Spleen (tissue), 11 donors: Measurements from ENCODE around the gene WHAMM. TPM values are rescaled to one million over a fixed set of nuclear protein-coding genes. Genes with fewer than 3 reads are reported as not detected.
A peak's percentile ranks its signal among the peaks of the same experiment; 100 is the strongest.

Experiments used
- DNase-seq: peaks from one replicate; pipeline ENCODE4 v3.0.0-alpha.2; 2020
- H3K27ac ChIP-seq, 8 donors: fragments of 200-600 bp; sonication (generic) in 7 of 8; 1 replicate in 4 of 8; 2 replicates in 4 of 8; pipeline versions ENCODE4 v1.5.0 to v1.8.0; 2016 to 2021; ENCODE audit warnings: inconsistent platforms in 4 of 8, mild to moderate bottlenecking in 4 of 8, moderate library complexity in 1 of 8
- H3K27me3 ChIP-seq, 7 donors: fragments of 200-600 bp; sonication (generic) in 6 of 7; replicated peaks in 1 of 7; 1 replicate in 4 of 7; 2 replicates in 3 of 7; pipeline versions ENCODE4 v1.5.0 to v1.8.0; 2016 to 2021; ENCODE audit warnings: inconsistent platforms in 3 of 7, mild to moderate bottlenecking in 1 of 7
- H3K36me3 ChIP-seq, 6 donors: fragments of 200-600 bp; sonication (generic) in 5 of 6; 1 replicate in 4 of 6; 2 replicates in 2 of 6; pipeline versions ENCODE4 v1.5.0 to v1.8.0; 2016 to 2021; ENCODE audit warnings: inconsistent platforms in 2 of 6
- H3K4me1 ChIP-seq, 6 donors: fragments of 200-600 bp; sonication (generic) in 5 of 6; 1 replicate in 3 of 6; 2 replicates in 3 of 6; pipeline versions ENCODE4 v1.5.0 to v1.8.0; 2016 to 2021; ENCODE audit warnings: inconsistent platforms in 3 of 6
- H3K4me3 ChIP-seq, 8 donors: fragments of 200-600 bp; sonication (generic) in 7 of 8; 1 replicate in 4 of 8; 2 replicates in 4 of 8; pipeline versions ENCODE4 v1.5.0 to v1.8.0; 2016 to 2021; ENCODE audit warnings: inconsistent platforms in 4 of 8, mild to moderate bottlenecking in 4 of 8, moderate library complexity in 2 of 8
- H3K9me3 ChIP-seq, 8 donors: fragments of 200-600 bp; sonication (generic) in 7 of 8; 1 replicate in 4 of 8; 2 replicates in 4 of 8; pipeline versions ENCODE4 v1.5.0 to v1.8.0; 2016 to 2021; ENCODE audit warnings: inconsistent platforms in 4 of 8
- CTCF ChIP-seq, 11 experiments: fragments of 200-600 bp in 7 of 11; fragments of 450-650 bp in 4 of 11; sonication (generic) in 4 of 11; IDR thresholded peaks in 8 of 11; conservative IDR thresholded peaks in 3 of 11; 1 replicate in 7 of 11; 2 replicates in 4 of 11; pipeline versions ENCODE4 v1.4.0 to v1.8.0; 2016 to 2021; ENCODE audit warnings: antibody characterized with exemption in 11 of 11, inconsistent platforms in 4 of 11, mild to moderate bottlenecking in 1 of 11
- POLR2A ChIP-seq, 3 donors: fragments of 450-650 bp; IDR thresholded peaks; one replicate each; pipeline ENCODE4 v1.5.1; 2017; ENCODE audit warnings: antibody characterized with exemption in 3 of 3, mild to moderate bottlenecking in 1 of 3
- POLR2AphosphoS5 ChIP-seq, 3 donors: sonication (generic); formaldehyde crosslinking; IDR thresholded peaks; one replicate each; pipeline ENCODE4 v1.5.1; 2017; ENCODE audit warnings: antibody characterized with exemption in 3 of 3
- WGBS, 5 donors: extraction: QIAGEN DNeasy Blood & Tissue Kit in 3 of 5; methylation state at CpG; one replicate each; pipeline versions ENCODE4 v1.1.5 to v1.1.7; 2013 to 2018; 5-methylcytosine and 5-hydroxymethylcytosine counted together
- intact Hi-C: fragments of 100-400 bp; cut with DNase I; formaldehyde crosslinking; loops from one replicate; pipeline ENCODE4 v1.15.0; 2023; ENCODE audit warnings: low total_unique reads
- polyA plus RNA-seq, 3 donors: library from polyadenylated mRNA; stranded (reverse); fragments of 200-250 nt; gene quantifications; one replicate each; pipeline ENCODE4 v1.2.1, GENCODE V29; 2013
- total RNA-seq, 7 donors: library from RNA; depleted of rRNA in 3 of 7; stranded (reverse); fragments of >200 nt in 3 of 7; fragmentation: NEBNext Ultra II Directional in 4 of 7; extraction: Animal tissue kit (Norgen Biotek cat#: 25700) in 4 of 7; gene quantifications; one replicate each; pipeline versions ENCODE4 v1.1.0 to v1.2.1, GENCODE V29; 2016 to 2021
- donor health status: healthy with polysubstance abuse.
- donor health status: DM: no; HTN: no; CAD: no; lungs with moderate emphysema.
- donor health status: DM: no; HTN: no; CAD: no.
- donor health status: Bipolar disorder and iron deficiency.
- donor health status: healthy.
- donor health status: DM: no; HTN: no; CAD: no.
- donor health status: DM: yes; HTN: yes; CAD: no.

WHAMM gene
- total and polyA plus RNA-seq, 10 donors = 3.3 to 14.1 (median 11.9) TPM

DNA sequence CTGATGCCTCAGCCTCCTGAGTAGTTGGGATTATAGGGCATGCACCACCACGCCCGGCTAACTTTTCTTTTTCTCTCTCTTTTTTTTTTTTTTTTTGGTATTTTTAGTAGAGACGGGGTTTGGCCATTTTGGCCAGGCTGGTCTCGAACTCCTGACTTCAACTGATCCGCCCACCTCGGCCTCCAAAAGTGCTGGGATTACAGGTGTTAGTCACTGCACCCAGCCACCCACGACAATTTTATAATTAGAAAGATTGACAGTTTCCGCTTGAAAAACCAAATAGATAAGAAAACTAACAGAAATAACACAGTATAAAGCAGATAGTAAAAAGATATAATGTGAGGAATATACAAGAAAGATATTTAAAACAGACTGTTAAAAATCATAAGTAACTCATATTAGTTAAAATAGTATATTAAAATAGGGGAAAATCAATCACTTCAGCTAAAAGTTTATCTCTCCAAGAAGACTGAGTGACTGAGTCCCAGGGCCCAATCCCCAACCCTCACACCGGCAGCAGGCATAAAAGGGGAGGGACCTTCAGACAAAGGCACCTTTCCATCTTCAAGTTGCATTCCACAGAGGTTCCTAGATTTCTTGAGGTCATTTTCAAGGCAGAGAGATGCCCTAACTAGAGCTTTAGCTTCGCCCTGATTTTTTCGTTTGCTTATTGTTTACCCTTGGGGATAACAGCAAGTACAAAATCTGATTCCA is 1.4 kb upstream of the WHAMM start:
- Histone ChIP-seq H3K9me3 (no peaks in the 10 kb centered on the region), H3K27me3 (no peaks in the 10 kb centered on the region), H3K36me3 (peaks cover 0 to 12% (median under 1%) of the 10 kb centered on the region in 6 donors), H3K4me1 (peaks cover 19 to 51% (median 36%) of the 10 kb centered on the region in 6 donors), H3K27ac (peak overlapping the region in 3 of 8 donors; percentile 96 to 100 (median 100)), H3K4me3 (no peak overlapping the region)
- no peak for TF ChIP-seq POLR2AphosphoS5 (IDR thresholded peaks at IDR 0.05)
- no peak for TF ChIP-seq POLR2A (IDR thresholded peaks at IDR 0.05)
- TF ChIP-seq CTCF (IDR thresholded peaks at IDR 0.05 in 8 of 11, conservative IDR thresholded peaks at IDR 0.05 in 3 of 11) = no peak
- no peak for DNase-seq
- intact Hi-C loops = no loop called here
- 86 to 93% (median 89%) methylated on average over 11 of the region's 11 CpGs for WGBS, 5 donors

- DNase-seq = no peak
- no peak for TF ChIP-seq POLR2A (IDR thresholded peaks at IDR 0.05)
- no peak for TF ChIP-seq POLR2AphosphoS5 (IDR thresholded peaks at IDR 0.05)
- TF ChIP-seq CTCF (IDR thresholded peaks at IDR 0.05 in 8 of 11, conservative IDR thresholded peaks at IDR 0.05 in 3 of 11) = no peak
- H3K4me1 ChIP-seq = peaks cover 19 to 56% (median 38%) of the 10 kb centered on the region in 6 donors
- 78 to 87% (median 83%) methylated on average over 9 of the region's 9 CpGs for WGBS, 5 donors
- H3K27me3 ChIP-seq = no peaks in the 10 kb centered on the region
- peak overlapping the region in 4 of 8 donors; percentile 8 to 95 (median 93) for H3K4me3 ChIP-seq
- H3K9me3 ChIP-seq = no peaks in the 10 kb centered on the region
- peak overlapping the region in 7 of 8 donors; percentile 96 to 100 (median 100) for H3K27ac ChIP-seq
- intact Hi-C loops = no loop called here
- H3K36me3 ChIP-seq = peaks cover 0 to 17% (median 3%) of the 10 kb centered on the region in 6 donors
Observed at GRCh38 chr15:82808634-82809041, 790 bp upstream of the WHAMM start.

DNA sequence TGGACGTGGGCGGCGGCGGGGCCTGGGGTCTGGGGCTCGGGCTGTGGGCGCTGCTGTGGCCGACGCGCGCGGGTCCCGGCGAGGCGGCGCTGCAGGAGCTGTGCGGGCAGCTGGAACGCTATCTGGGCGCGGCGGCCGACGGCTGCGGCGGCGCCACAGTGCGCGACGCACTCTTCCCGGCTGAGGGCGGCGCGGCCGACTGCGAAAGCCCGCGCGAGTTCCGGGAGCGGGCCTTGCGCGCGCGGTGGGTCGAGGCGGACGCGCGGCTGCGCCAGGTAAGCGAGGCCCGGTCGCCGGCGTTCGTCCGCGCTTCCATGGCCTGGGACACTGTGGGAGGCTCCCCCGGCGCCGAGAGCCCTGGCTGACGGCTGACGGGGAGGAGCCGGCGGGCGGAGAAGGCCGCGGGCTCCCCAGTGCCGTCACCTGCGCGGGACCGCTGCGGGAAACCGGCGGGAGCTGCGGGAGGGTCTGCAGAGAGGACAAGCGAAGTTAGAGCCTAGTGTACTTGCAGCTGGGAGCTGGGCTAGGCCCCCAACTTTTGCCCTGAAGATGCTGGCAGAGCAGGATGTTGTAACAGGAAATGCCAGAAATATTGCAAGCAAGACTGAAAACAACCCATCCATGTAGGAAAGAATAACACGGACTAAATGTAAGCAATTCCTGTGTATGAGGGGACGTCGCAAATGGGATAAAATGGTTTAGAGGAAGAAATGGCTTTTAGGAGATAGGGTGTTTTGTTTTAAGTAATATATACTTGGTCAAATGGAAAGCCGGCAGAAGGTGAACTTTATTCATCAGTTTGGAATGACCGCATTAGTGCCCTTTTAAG is 847 bp downstream of the WHAMM start:
- intact Hi-C loops = no loop called here
- Histone ChIP-seq H3K27me3 (no peaks in the 10 kb centered on the region), H3K4me1 (peaks cover 19 to 67% (median 38%) of the 10 kb centered on the region in 6 donors), H3K27ac (peak overlapping the region; percentile 96 to 100 (median 100)), H3K4me3 (peak overlapping the region; percentile 85 to 95 (median 90)), H3K9me3 (no peaks in the 10 kb centered on the region), H3K36me3 (peaks cover 0 to 34% (median 17%) of the 10 kb centered on the region in 6 donors)
- DNase-seq = peak; percentile 91
- 0 to 1% (median 0%) methylated on average over 30 to 81 of the region's 81 CpGs for WGBS, 5 donors
- TF ChIP-seq POLR2A (IDR thresholded peaks at IDR 0.05) = no peak
- peak in 2 of 3 donors; percentile 29 to 53 for TF ChIP-seq POLR2AphosphoS5 (IDR thresholded peaks at IDR 0.05)

- 0 to 3% (median 1%) methylated on average over 6 of the region's 6 CpGs for WGBS, 5 donors
- no peak for DNase-seq
- intact Hi-C loops = no loop called here
- TF ChIP-seq CTCF (IDR thresholded peaks at IDR 0.05 in 8 of 11, conservative IDR thresholded peaks at IDR 0.05 in 3 of 11) = no peak
- TF ChIP-seq POLR2AphosphoS5 (IDR thresholded peaks at IDR 0.05) = no peak
- no peak for TF ChIP-seq POLR2A (IDR thresholded peaks at IDR 0.05)
- peaks cover 0 to 41% (median 24%) of the 10 kb centered on the region in 6 donors for H3K36me3 ChIP-seq
- no peaks in the 10 kb centered on the region for H3K9me3 ChIP-seq
- H3K27ac ChIP-seq = peak overlapping the region; percentile 96 to 100 (median 100)
- H3K27me3 ChIP-seq = no peaks in the 10 kb centered on the region
- H3K4me1 ChIP-seq = peaks cover 14 to 66% (median 32%) of the 10 kb centered on the region in 6 donors
- H3K4me3 ChIP-seq = peak overlapping the region; percentile 85 to 95 (median 90)
Observed at GRCh38 chr15:82810890-82811426, 1.5 kb downstream of the WHAMM start.
